Left hindlimb (tissue), 1 donor: ENCODE measurements around the gene TBC1D22A.
A peak's percentile ranks its signal among the peaks of the same experiment; 100 is the strongest.

Source experiments
- DNase-seq: peaks from one replicate; pipeline ENCODE4 v3.0.0-alpha.2; 2018

TBC1D22A gene

DNA sequence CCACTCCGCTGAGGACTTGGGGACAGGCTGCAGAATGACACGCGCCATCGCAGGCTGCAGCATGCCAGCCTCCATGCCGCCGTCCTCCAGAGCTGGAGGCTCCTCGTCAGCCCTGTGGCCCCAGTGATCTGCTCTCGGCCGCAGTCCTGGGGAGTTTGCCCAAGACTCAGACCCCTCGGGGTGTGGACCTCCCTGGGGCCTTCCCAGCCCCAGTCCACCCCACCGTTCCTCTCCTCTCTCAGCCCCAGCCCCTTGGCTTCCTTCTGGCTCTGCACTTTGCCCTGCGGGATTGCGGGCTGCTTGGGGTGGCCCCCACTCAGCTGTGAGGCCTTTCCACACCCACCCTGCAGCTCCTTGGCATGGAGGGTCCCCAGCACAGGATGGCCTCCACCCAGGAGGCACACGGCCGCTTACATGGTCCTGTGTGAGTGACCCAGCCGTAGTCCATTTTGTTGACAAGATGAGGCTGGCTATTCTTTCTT lies 414.9 kb downstream of the TBC1D22A start:
- peak; percentile 24 for DNase-seq

DNA sequence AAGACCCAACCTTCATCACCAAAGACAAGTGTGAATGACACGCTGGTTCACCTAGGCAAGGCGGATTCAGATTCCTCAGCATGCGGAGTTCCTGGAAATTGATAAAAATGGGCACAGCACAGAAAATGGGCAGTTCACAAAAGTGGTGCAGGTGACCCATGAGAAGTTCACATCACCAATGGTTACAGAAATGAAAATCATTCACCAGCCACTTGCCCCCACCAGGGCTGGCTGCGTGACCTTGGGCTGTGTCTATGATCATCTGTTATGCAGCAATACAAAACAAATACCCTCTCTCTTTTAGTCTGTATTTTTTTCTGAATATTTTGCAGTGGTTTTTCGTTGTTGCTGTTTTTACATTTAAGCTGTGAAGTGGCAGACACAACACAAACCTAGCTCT lies 415.9 kb downstream of the TBC1D22A start:
- peak; percentile 8 for DNase-seq

GRCh38 chr22:47180796-47181195 lies 418.3 kb downstream of the TBC1D22A start:
- no peak for DNase-seq

DNA sequence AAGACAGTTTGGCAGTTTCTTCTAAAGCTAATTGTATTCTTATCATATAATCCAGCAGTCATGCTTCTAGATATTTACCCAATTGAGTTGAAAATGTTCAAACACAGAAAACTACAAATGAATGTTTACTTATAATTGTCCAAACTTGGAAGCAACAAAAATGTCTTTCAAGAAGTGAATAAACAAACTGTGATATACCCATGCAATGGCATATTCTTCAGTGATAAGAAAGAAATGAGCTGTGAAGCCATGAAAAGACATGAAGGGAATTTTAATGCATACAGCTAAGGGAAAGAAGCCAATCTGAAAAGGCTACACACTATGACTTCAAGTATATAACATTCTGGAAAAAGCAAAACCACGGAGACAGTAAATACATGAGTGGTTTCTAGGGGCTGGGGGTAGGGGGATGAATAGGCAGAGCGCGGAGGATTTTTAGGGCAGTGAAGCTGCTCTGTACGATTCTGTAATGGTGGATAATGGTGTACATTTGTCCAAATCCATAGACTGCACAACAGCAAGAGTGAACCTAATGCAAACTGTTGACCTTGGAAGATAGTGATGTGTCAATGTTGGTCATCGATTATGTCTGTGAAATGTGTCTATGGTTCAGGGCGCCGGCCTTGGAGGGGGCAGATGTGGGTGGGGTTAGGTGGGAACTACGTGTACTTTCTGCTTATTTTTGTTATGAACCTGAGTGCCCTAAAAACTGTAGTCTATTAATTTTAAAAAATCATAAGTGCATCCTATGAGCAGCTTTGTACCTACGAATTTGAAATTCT lies 424.9 kb downstream of the TBC1D22A start:
- no peak for DNase-seq

GRCh38 chr22:47188261-47189055 lies 426.0 kb downstream of the TBC1D22A start:
- DNase-seq = peak; percentile 27

GRCh38 chr22:47189056-47189916 lies 426.8 kb downstream of the TBC1D22A start:
- no peak for DNase-seq

DNA sequence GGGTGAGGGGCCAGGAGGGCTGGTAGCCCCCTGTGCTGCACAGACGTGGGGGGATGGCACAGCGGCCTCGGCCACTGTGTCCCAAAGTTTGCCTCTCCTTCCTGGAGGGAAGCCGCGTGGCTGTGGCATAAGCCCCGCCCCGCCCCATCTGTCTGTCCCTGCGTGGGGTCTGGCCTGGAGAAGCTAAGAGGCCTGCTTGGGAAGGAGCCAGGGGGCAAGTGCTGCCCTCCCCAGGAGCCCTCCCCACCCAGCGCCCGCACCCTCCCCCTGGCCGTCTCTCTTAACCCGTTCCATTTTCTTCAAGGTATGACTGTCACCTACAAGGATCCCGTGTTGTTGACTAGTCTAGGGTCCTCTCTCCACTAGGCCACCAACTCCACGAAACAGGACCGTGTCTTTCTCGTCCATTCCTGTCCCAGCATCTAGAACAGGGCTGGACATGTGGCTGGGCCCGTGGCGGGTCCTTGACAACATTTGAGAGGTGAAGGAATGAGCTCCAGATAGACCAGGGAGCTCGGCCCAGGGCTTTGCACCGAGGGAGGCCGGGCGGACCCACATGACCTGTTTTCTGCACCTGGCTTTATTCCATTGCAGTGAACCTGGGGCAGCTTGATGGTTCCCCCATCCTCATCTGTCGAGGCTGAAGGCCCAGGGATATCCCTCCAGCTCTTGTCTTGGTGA lies 428.0 kb downstream of the TBC1D22A start:
- DNase-seq = no peak

DNA sequence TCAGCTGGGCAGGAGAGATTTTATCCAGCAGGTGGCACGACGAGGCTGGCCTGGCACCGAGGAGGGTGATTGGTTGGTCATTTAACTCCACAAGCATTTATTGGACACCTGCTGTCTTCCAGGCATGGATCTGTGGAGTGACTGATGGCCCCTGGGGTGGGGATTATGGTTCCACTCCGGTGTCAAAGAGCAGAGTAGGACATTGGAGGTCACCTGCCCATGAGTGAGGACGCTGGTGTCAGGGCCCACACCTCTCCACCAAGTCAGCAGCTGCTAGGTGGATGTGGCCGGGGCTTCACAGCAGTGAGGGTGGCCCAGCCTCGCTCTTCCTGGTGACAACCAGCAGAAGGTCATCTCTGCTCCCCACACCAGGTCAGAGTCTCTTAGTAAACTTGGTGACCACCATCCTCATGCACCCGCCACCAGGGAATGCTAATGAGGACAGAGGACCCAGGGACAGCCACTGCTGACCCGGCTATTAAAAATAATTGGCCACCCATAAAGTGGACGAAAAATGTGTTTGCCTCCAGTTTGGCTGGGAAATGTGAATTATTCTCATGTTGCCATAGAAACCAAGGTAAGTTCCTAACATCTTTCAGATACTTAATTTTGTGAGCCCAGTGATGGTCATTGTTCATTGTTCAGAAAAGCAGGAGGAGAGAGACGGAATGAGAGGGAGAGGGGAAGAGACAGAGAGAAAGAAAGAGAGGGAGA lies 428.7 kb downstream of the TBC1D22A start:
- DNase-seq = no peak

DNA sequence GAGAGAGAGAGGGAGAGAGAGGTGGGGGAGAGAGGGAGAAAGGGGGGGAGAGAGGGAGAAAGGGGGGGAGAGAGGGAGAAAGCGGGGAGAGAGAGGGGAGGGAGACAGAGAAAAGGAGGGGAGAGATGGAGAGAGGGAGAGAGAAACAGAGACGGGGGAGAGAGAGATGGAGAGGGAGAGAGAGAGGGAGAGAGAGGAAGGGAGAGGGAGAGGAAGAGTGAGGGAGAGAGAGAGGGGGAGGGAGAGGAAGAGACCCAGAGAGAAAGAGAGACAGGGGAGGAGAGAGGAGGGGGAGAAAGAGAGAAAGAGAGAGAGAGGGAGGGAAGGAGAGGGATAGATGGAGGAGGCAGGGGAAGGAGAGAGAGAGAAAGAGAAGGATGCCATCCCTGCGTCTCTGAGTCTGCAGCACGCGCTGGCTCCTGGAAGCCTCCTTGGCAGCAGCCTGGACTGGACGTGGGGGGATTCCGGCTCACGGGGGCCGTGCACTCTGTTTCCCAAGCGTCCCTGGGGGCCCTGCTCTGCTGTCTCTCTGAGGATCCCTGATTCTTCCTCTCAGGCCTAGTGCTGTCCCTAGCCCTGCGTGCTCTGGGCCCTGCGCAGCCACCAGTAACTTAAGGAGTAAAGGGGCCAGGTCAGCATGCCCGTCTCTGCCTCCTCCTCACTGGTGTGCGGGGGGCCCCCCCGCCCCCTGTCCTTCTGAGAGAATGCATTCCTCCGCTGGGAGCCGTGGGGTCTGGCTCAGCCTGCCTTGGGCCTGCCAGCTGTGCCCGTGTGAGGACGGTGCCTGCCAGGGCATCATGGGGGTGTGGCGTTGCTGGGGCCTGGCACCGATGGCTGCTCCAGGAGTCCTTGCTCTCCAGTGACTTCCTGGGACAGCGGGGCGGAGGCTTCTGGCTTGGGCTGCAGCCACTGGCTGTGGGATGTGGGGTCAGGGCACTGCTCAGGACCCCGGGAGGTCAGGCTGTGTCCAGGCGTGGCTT lies 429.5 kb downstream of the TBC1D22A start:
- no peak for DNase-seq

DNA sequence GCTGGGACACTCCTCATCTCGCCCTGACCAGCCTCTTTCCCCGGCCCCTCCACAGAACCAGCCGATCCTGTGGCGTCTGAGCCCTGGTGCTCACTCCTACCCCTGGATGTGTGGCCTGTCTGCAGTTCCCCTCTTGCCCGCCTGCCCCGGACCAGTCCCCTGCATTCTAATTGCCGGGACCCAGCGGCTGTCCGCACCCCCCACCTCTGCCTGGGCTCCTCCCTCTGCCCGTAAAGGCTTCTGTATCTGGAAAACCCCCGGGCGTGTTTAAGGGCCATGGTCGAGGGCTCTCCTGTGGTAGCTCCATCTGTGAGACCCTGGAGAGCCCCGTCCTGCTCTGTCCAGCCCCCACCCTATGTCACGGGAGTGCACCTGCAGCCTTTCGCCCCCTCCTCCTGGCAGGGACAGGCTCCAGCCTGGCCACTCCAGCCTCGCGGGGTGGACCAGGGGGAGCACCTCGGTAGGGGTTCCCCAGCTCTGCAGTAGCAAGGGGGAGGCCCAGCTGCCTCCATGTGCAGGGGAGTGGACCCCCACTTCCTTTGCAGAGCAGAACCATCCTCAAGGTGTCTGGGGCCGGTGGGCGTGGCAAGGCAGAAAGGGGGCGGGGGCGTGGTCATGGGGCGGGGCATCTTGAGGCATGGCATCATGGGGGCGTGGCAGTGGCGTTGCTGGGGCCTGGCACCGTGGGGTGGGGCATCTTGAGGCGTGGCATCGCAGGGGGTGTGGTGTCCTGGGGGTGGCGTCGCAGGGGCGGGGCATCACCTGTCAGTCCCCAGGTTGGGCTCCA lies 430.4 kb downstream of the TBC1D22A start:
- DNase-seq = no peak

- DNase-seq = no peak
These were observed 431.3 kb downstream of the TBC1D22A start for GRCh38 chr22:47193606-47194329.

- no peak for DNase-seq
These were observed 432.2 kb downstream of the TBC1D22A start for GRCh38 chr22:47194476-47195155.

DNA sequence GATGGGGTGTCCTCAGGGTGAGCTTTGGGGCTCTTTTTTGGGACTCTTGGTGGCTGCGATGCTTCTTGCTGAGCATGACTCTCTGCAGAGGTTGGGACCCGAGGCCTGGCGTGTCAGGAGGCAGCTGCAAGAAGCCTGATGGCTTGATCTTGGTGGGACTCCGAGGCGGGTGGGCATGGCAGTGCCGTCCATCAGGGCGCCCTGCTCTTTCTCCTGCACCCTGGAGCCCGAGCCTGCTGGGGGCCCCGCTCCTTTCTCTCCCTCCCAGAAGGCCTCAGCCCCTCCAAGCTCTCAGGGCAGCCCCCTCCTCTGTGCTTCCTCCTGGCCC lies 432.7 kb downstream of the TBC1D22A start:
- DNase-seq = no peak

GRCh38 chr22:47195484-47196165 lies 433.2 kb downstream of the TBC1D22A start:
- DNase-seq = no peak

- DNase-seq = no peak
These were observed 433.9 kb downstream of the TBC1D22A start for GRCh38 chr22:47196166-47196849.

- DNase-seq = no peak
These were observed 434.7 kb downstream of the TBC1D22A start for GRCh38 chr22:47196881-47197772.
